Spleen (tissue), 11 donors: ENCODE measurements around the gene CPO. TPM values are rescaled to one million over a fixed set of nuclear protein-coding genes. Genes with fewer than 3 reads are reported as not detected.

Source experiments
- DNase-seq: peaks from one replicate; pipeline ENCODE4 v3.0.0-alpha.2; 2020
- H3K27ac ChIP-seq, 8 donors: fragments of 200-600 bp; sonication (generic) in 7 of 8; 1 replicate in 4 of 8; 2 replicates in 4 of 8; pipeline versions ENCODE4 v1.5.0 to v1.8.0; 2016 to 2021; ENCODE audit warnings: inconsistent platforms in 4 of 8, mild to moderate bottlenecking in 4 of 8, moderate library complexity in 1 of 8
- H3K27me3 ChIP-seq, 7 donors: fragments of 200-600 bp; sonication (generic) in 6 of 7; replicated peaks in 1 of 7; 1 replicate in 4 of 7; 2 replicates in 3 of 7; pipeline versions ENCODE4 v1.5.0 to v1.8.0; 2016 to 2021; ENCODE audit warnings: inconsistent platforms in 3 of 7, mild to moderate bottlenecking in 1 of 7
- H3K36me3 ChIP-seq, 6 donors: fragments of 200-600 bp; sonication (generic) in 5 of 6; 1 replicate in 4 of 6; 2 replicates in 2 of 6; pipeline versions ENCODE4 v1.5.0 to v1.8.0; 2016 to 2021; ENCODE audit warnings: inconsistent platforms in 2 of 6
- H3K4me1 ChIP-seq, 6 donors: fragments of 200-600 bp; sonication (generic) in 5 of 6; 1 replicate in 3 of 6; 2 replicates in 3 of 6; pipeline versions ENCODE4 v1.5.0 to v1.8.0; 2016 to 2021; ENCODE audit warnings: inconsistent platforms in 3 of 6
- H3K4me3 ChIP-seq, 8 donors: fragments of 200-600 bp; sonication (generic) in 7 of 8; 1 replicate in 4 of 8; 2 replicates in 4 of 8; pipeline versions ENCODE4 v1.5.0 to v1.8.0; 2016 to 2021; ENCODE audit warnings: inconsistent platforms in 4 of 8, mild to moderate bottlenecking in 4 of 8, moderate library complexity in 2 of 8
- H3K9me3 ChIP-seq, 8 donors: fragments of 200-600 bp; sonication (generic) in 7 of 8; 1 replicate in 4 of 8; 2 replicates in 4 of 8; pipeline versions ENCODE4 v1.5.0 to v1.8.0; 2016 to 2021; ENCODE audit warnings: inconsistent platforms in 4 of 8
- POLR2A ChIP-seq, 3 donors: fragments of 450-650 bp; IDR thresholded peaks; one replicate each; pipeline ENCODE4 v1.5.1; 2017; ENCODE audit warnings: antibody characterized with exemption in 3 of 3, mild to moderate bottlenecking in 1 of 3
- POLR2AphosphoS5 ChIP-seq, 3 donors: sonication (generic); formaldehyde crosslinking; IDR thresholded peaks; one replicate each; pipeline ENCODE4 v1.5.1; 2017; ENCODE audit warnings: antibody characterized with exemption in 3 of 3
- WGBS, 5 donors: extraction: QIAGEN DNeasy Blood & Tissue Kit in 3 of 5; methylation state at CpG; one replicate each; pipeline versions ENCODE4 v1.1.5 to v1.1.7; 2013 to 2018; 5-methylcytosine and 5-hydroxymethylcytosine counted together
- intact Hi-C: fragments of 100-400 bp; cut with DNase I; formaldehyde crosslinking; loops from one replicate; pipeline ENCODE4 v1.15.0; 2023; ENCODE audit warnings: low total_unique reads
- polyA plus RNA-seq, 3 donors: library from polyadenylated mRNA; stranded (reverse); fragments of 200-250 nt; gene quantifications; one replicate each; pipeline ENCODE4 v1.2.1, GENCODE V29; 2013
- total RNA-seq, 7 donors: library from RNA; depleted of rRNA in 3 of 7; stranded (reverse); fragments of >200 nt in 3 of 7; fragmentation: NEBNext Ultra II Directional in 4 of 7; extraction: Animal tissue kit (Norgen Biotek cat#: 25700) in 4 of 7; gene quantifications; one replicate each; pipeline versions ENCODE4 v1.1.0 to v1.2.1, GENCODE V29; 2016 to 2021
- TF ChIP-seq, protein P1 (sequence below), 11 experiments: fragments of 200-600 bp in 7 of 11; fragments of 450-650 bp in 4 of 11; sonication (generic) in 4 of 11; IDR thresholded peaks in 8 of 11; conservative IDR thresholded peaks in 3 of 11; 1 replicate in 7 of 11; 2 replicates in 4 of 11; pipeline versions ENCODE4 v1.4.0 to v1.8.0; 2016 to 2021; ENCODE audit warnings: antibody characterized with exemption in 11 of 11, inconsistent platforms in 4 of 11, mild to moderate bottlenecking in 1 of 11
- donor health status: healthy with polysubstance abuse.
- donor health status: DM: no; HTN: no; CAD: no; lungs with moderate emphysema.
- donor health status: DM: no; HTN: no; CAD: no.
- donor health status: Bipolar disorder and iron deficiency.
- donor health status: healthy.
- donor health status: DM: no; HTN: no; CAD: no.
- donor health status: DM: yes; HTN: yes; CAD: no.

The CPO gene
- total and polyA plus RNA-seq, 10 donors: 0.10 to 0.28 (median 0.15) TPM; not detected in 6

DNA sequence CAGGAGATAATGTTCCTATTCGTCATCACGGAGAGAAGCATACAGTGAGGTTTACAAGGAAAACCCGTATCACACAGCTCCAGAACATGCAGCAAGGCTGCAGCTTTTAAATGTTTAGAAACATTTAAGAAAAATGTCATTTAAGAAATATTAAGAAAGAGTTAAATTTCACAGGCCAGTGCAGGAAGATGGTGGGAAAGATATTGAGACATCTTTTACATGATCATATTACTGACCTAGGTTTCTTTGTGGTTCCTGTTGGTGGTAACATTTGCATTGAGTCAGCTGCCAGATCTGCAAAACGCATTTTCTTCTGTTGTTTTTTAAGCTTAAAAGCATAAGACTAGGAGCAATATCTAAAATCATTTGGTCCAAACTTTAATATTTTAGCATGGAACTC lies 44.9 kb downstream of the CPO start:
- Histone ChIP-seq H3K27me3 (no peaks in the 10 kb centered on the region), H3K27ac (no peak overlapping the region), H3K4me3 (no peak overlapping the region), H3K4me1 (peaks cover 0 to 39% (median 19%) of the 10 kb centered on the region in 6 donors), H3K9me3 (no peaks in the 10 kb centered on the region), H3K36me3 (no peaks in the 10 kb centered on the region)
- WGBS, 5 donors: 58 to 75% (median 74%) methylated on average over 4 of the region's 4 CpGs
- no peak for DNase-seq
- intact Hi-C loops: loop anchor here (10.0 kb wide), 1 partner anchor 179 kb away; no protein-coding TSS in a partner anchor
- TF ChIP-seq POLR2A (IDR thresholded peaks at IDR 0.05): no peak
- TF ChIP-seq, protein P1, sequence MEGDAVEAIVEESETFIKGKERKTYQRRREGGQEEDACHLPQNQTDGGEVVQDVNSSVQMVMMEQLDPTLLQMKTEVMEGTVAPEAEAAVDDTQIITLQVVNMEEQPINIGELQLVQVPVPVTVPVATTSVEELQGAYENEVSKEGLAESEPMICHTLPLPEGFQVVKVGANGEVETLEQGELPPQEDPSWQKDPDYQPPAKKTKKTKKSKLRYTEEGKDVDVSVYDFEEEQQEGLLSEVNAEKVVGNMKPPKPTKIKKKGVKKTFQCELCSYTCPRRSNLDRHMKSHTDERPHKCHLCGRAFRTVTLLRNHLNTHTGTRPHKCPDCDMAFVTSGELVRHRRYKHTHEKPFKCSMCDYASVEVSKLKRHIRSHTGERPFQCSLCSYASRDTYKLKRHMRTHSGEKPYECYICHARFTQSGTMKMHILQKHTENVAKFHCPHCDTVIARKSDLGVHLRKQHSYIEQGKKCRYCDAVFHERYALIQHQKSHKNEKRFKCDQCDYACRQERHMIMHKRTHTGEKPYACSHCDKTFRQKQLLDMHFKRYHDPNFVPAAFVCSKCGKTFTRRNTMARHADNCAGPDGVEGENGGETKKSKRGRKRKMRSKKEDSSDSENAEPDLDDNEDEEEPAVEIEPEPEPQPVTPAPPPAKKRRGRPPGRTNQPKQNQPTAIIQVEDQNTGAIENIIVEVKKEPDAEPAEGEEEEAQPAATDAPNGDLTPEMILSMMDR (IDR thresholded peaks at IDR 0.05 in 8 of 11, conservative IDR thresholded peaks at IDR 0.05 in 3 of 11): no peak
- TF ChIP-seq POLR2AphosphoS5 (IDR thresholded peaks at IDR 0.05): no peak

DNA sequence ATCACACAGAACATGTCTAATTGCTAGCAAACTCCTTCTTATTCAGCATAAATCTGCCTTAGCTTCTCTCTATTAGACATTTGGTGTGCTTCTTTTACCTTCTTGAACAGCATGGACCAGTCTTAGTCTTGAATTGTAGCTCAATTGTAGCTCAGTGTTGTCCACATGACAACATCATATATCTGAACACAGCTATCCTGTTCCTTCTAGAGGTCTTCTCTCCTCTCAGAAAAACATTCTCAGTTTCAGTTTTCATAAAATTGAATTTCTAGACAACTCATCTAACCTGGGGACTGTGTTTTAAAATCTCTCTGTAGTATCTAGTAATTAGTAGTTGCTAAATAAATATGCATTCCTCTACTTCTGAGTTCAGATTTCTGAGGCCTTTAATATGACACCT lies 47.6 kb downstream of the CPO start:
- TF ChIP-seq, protein P1 (IDR thresholded peaks at IDR 0.05 in 8 of 11, conservative IDR thresholded peaks at IDR 0.05 in 3 of 11): no peak
- TF ChIP-seq POLR2A (IDR thresholded peaks at IDR 0.05) (no peak), POLR2AphosphoS5 (IDR thresholded peaks at IDR 0.05) (no peak)

DNA sequence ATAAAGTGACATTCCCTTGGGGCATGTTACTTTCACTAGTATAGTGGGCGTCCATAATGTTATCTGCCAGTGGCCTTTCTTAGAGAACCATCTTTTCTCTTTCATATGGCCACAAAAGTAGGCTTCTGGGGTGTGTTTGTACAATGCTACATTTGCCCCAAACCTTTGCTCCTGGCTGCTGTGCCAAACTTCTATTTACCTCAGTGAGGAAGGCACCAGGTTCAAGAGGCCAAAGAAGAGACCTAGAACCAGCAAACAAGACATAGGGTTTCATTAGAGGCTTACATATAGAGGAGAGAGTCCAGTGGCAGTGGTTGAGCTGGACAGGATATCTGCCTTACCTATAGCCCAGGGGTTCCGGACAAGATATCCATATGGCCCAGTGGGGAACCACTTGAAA lies 48.5 kb downstream of the CPO start:
- WGBS, 5 donors: 87 to 95% (median 94%) methylated on average over 2 of the region's 2 CpGs

More for the DNA sequence above, 47.6 kb downstream of the CPO start:
- no peak for DNase-seq
- Histone ChIP-seq H3K4me3 (no peak overlapping the region), H3K4me1 (peaks cover 0 to 39% (median 22%) of the 10 kb centered on the region in 6 donors), H3K27ac (no peak overlapping the region), H3K27me3 (no peaks in the 10 kb centered on the region), H3K36me3 (no peaks in the 10 kb centered on the region), H3K9me3 (no peaks in the 10 kb centered on the region)
- intact Hi-C loops: loop anchor here (5.0 to 10.0 kb wide), 2 partner anchors 182 to 490 kb away; no protein-coding TSS in a partner anchor

DNA sequence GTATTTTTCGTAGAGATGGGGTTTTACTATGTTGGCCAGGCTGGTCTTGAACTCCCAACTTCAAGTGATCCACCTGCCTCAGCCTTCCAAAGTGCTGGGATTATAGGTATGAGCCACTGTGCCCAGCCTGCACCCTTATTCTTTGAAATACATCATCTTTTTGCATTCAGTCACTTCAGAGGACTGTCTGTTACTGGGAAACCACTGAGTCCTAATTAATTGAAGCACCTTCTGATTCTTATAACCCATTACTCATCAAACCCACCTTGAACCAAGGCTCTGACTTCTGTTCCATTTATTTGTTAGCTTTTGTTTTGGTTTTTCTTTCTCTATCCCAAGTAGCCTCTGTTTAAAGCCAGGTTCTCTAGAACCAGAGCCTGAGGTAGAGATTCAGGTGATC lies 49.6 kb downstream of the CPO start:
- no peaks in the 10 kb centered on the region for H3K9me3 ChIP-seq

More for the DNA sequence above, 48.5 kb downstream of the CPO start:
- no peak for DNase-seq
- no peaks in the 10 kb centered on the region for H3K27me3 ChIP-seq
- H3K9me3 ChIP-seq: no peaks in the 10 kb centered on the region
- H3K4me1 ChIP-seq: peaks cover 0 to 30% (median 15%) of the 10 kb centered on the region in 6 donors
- H3K4me3 ChIP-seq: no peak overlapping the region
- TF ChIP-seq, protein P1 (IDR thresholded peaks at IDR 0.05 in 8 of 11, conservative IDR thresholded peaks at IDR 0.05 in 3 of 11): no peak
- intact Hi-C loops: loop anchor here (5.0 to 10.0 kb wide), 2 partner anchors 183 to 489 kb away; no protein-coding TSS in a partner anchor
- H3K36me3 ChIP-seq: no peaks in the 10 kb centered on the region
- H3K27ac ChIP-seq: no peak overlapping the region

More for the DNA sequence above, 49.6 kb downstream of the CPO start:
- intact Hi-C loops: loop anchor here (5.0 to 10.0 kb wide), 2 partner anchors 184 to 488 kb away; no protein-coding TSS in a partner anchor
- whole genome bisulfite sequencing, 5 donors: 75 to 100% (median 85%) methylated on average over 1 of the region's 1 CpG
- TF ChIP-seq POLR2A (IDR thresholded peaks at IDR 0.05): no peak
- TF ChIP-seq POLR2AphosphoS5 (IDR thresholded peaks at IDR 0.05): no peak
- TF ChIP-seq, protein P1 (IDR thresholded peaks at IDR 0.05 in 8 of 11, conservative IDR thresholded peaks at IDR 0.05 in 3 of 11): no peak
- Histone ChIP-seq H3K4me3 (no peak overlapping the region), H3K36me3 (no peaks in the 10 kb centered on the region), H3K4me1 (peaks cover 0 to 20% (median 9%) of the 10 kb centered on the region in 6 donors), H3K27ac (no peak overlapping the region), H3K27me3 (no peaks in the 10 kb centered on the region)
- DNase-seq: no peak
